MM.1S (cell line): Measurements from ENCODE around the gene ETAA1.

Experiments used
- DNase-seq: peaks from one replicate; pipeline ENCODE4 v3.0.0-alpha.2; 2015
- H2AFZ ChIP-seq: fragments of 300-600 bp; sonication (generic); 2 replicates; pipeline ENCODE4 v1.6.0; 2016; ENCODE audit warnings: antibody characterized with exemption, low read length
- H3F3A ChIP-seq: fragments of 300-600 bp; sonication (generic); 2 replicates; pipeline ENCODE4 v1.6.1; 2016; ENCODE audit warnings: mild to moderate bottlenecking, antibody characterized with exemption, low read length, moderate library complexity, mixed read lengths; ENCODE audit not compliant: insufficient read depth
- H3K27ac ChIP-seq: fragments of 300-600 bp; sonication (generic); 2 replicates; pipeline ENCODE4 v1.5.1; 2016; ENCODE audit warnings: mild to moderate bottlenecking, low read length
- H3K27me3 ChIP-seq: fragments of 300-600 bp; sonication (generic); replicated peaks from 2 replicates; pipeline ENCODE4 v1.6.0; 2016; ENCODE audit warnings: low read length; ENCODE audit not compliant: insufficient read depth
- H3K36me3 ChIP-seq: fragments of 300-600 bp; sonication (generic); replicated peaks from 2 replicates; pipeline ENCODE4 v1.6.1; 2016; ENCODE audit warnings: mild to moderate bottlenecking, low read length, mixed read lengths; ENCODE audit not compliant: insufficient read depth
- H3K4me1 ChIP-seq: fragments of 300-600 bp; sonication (generic); 2 replicates; pipeline ENCODE4 v1.6.1; 2016; ENCODE audit warnings: low read length, mixed read lengths
- H3K4me2 ChIP-seq: fragments of 300-600 bp; sonication (generic); 2 replicates; pipeline ENCODE4 v1.6.0; 2016; ENCODE audit warnings: low read depth, low read length
- H3K4me3 ChIP-seq: fragments of 300-600 bp; sonication (generic); 2 replicates; pipeline ENCODE4 v1.5.1; 2016; ENCODE audit warnings: low read length, mixed read lengths
- H3K79me2 ChIP-seq: fragments of 300-600 bp; sonication (generic); 2 replicates; pipeline ENCODE4 v1.6.1; 2016; ENCODE audit warnings: mixed run types, low read length, mixed read lengths
- H3K9ac ChIP-seq: fragments of 300-600 bp; sonication (generic); 2 replicates; pipeline ENCODE4 v1.6.1; 2016; ENCODE audit warnings: low read length, mixed read lengths
- H3K9me2 ChIP-seq: fragments of 300-600 bp; sonication (generic); replicated peaks from 2 replicates; pipeline ENCODE4 v1.6.1; 2016; ENCODE audit warnings: mild to moderate bottlenecking, low read length, mixed read lengths; ENCODE audit not compliant: insufficient read depth
- H3K9me3 ChIP-seq: fragments of 300-600 bp; sonication (generic); replicated peaks from 2 replicates; pipeline ENCODE4 v1.6.1; 2016; ENCODE audit warnings: mild to moderate bottlenecking, low read length, mixed read lengths; ENCODE audit not compliant: insufficient read depth
- H4K20me1 ChIP-seq: fragments of 300-600 bp; sonication (generic); 2 replicates; pipeline ENCODE4 v1.6.1; 2016; ENCODE audit warnings: mild to moderate bottlenecking, low read length, moderate library complexity, mixed read lengths; ENCODE audit not compliant: insufficient read depth
- EZH2 ChIP-seq: fragments of 300-600 bp; sonication (generic); optimal IDR thresholded peaks from 2 replicates; pipeline ENCODE3; 2017; ENCODE audit warnings: low read depth, mild to moderate bottlenecking, antibody characterized with exemption, low read length, mixed read lengths
- EZH2phosphoT487 ChIP-seq: fragments of 300-600 bp; sonication (generic); IDR thresholded peaks from 2 replicates; pipeline ENCODE4 v1.6.1; 2018; ENCODE audit warnings: antibody characterized with exemption, low read length
- TF ChIP-seq, protein P1 (sequence below): fragments of 300-600 bp; sonication (generic); IDR thresholded peaks from 2 replicates; pipeline ENCODE4 v1.5.1; 2016; ENCODE audit warnings: antibody characterized with exemption, low read length, mixed read lengths

Gene ETAA1

GRCh38 chr2:67399144-67399543, 2.0 kb downstream of the ETAA1 start:
- Histone ChIP-seq H4K20me1 (no peaks in the 10 kb centered on the region), H3K4me1 (peaks cover 5% of the 10 kb centered on the region; the same call in 1 of the 2 replicates), H3K27ac (no peak overlapping the region), H3K79me2 (peaks cover 20% of the 10 kb centered on the region), H3K9me2 (no peaks in the 10 kb centered on the region), H3K4me3 (no peak overlapping the region), H3F3A (no peaks in the 10 kb centered on the region), H3K36me3 (peaks cover 9% of the 10 kb centered on the region; the same call in 1 of the 2 replicates), H3K9me3 (no peaks in the 10 kb centered on the region), H3K27me3 (no peaks in the 10 kb centered on the region), H3K4me2 (0 out of 2 replicates have a peak overlapping the region, but pooled peaks have one; percentile 75), H3K9ac (no peak overlapping the region), H2AFZ (no peak overlapping the region)
- DNase-seq: no peak
- TF ChIP-seq, protein P1, sequence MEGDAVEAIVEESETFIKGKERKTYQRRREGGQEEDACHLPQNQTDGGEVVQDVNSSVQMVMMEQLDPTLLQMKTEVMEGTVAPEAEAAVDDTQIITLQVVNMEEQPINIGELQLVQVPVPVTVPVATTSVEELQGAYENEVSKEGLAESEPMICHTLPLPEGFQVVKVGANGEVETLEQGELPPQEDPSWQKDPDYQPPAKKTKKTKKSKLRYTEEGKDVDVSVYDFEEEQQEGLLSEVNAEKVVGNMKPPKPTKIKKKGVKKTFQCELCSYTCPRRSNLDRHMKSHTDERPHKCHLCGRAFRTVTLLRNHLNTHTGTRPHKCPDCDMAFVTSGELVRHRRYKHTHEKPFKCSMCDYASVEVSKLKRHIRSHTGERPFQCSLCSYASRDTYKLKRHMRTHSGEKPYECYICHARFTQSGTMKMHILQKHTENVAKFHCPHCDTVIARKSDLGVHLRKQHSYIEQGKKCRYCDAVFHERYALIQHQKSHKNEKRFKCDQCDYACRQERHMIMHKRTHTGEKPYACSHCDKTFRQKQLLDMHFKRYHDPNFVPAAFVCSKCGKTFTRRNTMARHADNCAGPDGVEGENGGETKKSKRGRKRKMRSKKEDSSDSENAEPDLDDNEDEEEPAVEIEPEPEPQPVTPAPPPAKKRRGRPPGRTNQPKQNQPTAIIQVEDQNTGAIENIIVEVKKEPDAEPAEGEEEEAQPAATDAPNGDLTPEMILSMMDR: no peak
- TF ChIP-seq EZH2 (no peak), EZH2phosphoT487 (no peak)

DNA sequence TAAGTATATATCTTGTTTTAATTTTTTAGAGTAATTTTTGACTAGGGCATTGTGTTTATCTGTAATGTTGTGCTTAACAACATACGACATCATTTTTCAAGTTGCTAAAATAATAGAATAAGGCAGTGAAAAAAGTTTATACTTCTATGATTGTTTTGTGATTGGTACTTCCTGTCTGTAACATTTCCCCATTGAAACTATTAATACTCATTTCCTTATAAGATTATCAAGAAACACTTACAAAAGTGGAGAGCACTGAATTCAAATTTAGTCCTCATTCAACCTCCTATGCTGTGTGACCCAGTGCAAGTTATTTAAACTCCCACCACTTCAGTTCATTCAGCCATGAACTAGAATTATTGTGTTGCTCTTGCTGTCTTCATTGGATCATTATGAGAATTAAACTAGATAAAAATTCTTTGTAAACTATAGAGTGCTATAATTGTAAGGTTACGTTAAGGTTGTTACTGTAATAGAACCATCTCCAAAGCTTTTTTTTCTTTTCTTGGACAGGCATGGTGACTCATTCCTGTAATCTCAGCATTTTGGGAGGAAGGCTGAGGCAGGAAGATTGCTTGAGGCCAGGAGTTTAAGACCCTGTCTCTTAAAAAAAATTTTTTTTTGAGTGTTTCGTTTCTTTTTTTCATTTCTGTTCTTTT, 2.8 kb downstream of the ETAA1 start:
- Histone ChIP-seq H4K20me1 (no peaks in the 10 kb centered on the region), H3K36me3 (peaks cover 9% of the 10 kb centered on the region; the same call in 1 of the 2 replicates), H3K9me3 (no peaks in the 10 kb centered on the region), H3K4me2 (no peak overlapping the region), H2AFZ (no peak overlapping the region), H3K9me2 (no peaks in the 10 kb centered on the region), H3K27ac (no peak overlapping the region), H3K4me1 (peaks cover 5% of the 10 kb centered on the region; the same call in 1 of the 2 replicates), H3K79me2 (peaks cover 20% of the 10 kb centered on the region), H3K27me3 (no peaks in the 10 kb centered on the region), H3K4me3 (no peak overlapping the region), H3F3A (no peaks in the 10 kb centered on the region), H3K9ac (no peak overlapping the region)
- TF ChIP-seq, protein P1: no peak
- TF ChIP-seq EZH2phosphoT487 (no peak), EZH2 (no peak)
- DNase-seq: no peak

- H3K9me2 ChIP-seq: no peaks in the 10 kb centered on the region
- peaks cover 20% of the 10 kb centered on the region for H3K79me2 ChIP-seq
- H3K4me1 ChIP-seq: peaks cover 5% of the 10 kb centered on the region; the same call in 1 of the 2 replicates
- H2AFZ ChIP-seq: no peak overlapping the region
- H3K36me3 ChIP-seq: peaks cover 9% of the 10 kb centered on the region; the same call in 1 of the 2 replicates
- no peaks in the 10 kb centered on the region for H4K20me1 ChIP-seq
- H3K4me3 ChIP-seq: no peak overlapping the region
- H3K4me2 ChIP-seq: no peak overlapping the region
- H3K9ac ChIP-seq: no peak overlapping the region
- DNase-seq: no peak
- no peak overlapping the region for H3K27ac ChIP-seq
- TF ChIP-seq EZH2phosphoT487 (no peak), EZH2 (no peak)
- TF ChIP-seq, protein P1: no peak
- H3K9me3 ChIP-seq: no peaks in the 10 kb centered on the region
- H3K27me3 ChIP-seq: no peaks in the 10 kb centered on the region
- no peaks in the 10 kb centered on the region for H3F3A ChIP-seq
These were observed 3.7 kb downstream of the ETAA1 start for GRCh38 chr2:67400560-67401485.
